WTC11 (cell line): Measurements from ENCODE around the gene ASF1A. TPM values are rescaled to one million over a fixed set of nuclear protein-coding genes. Genes with fewer than 3 reads are reported as not detected.
"Not testable (repeated sequence)": the region's sequence is repeated elsewhere in the genome, so short reads cannot be mapped to it uniquely, and the experiment has no call there.

ENCODE experiments used
- ATAC-seq: fragments of 200-7000 bp; cut with Tn5 transposase; 2 replicates; pipeline ENCODE4 v1.10.0; 2021; ENCODE audit warnings: mild to moderate bottlenecking, moderate library complexity
- CTCF ChIA-PET: fragments of 300-600 bp; sonication (Branson Sonifier 250); formaldehyde crosslinking; loops from one replicate; lab custom pipeline; 2021; ENCODE audit warnings: antibody characterized with exemption; lab: Charles Lee
- POLR2A ChIA-PET: fragments of 350-600 bp; sonication (Branson Sonifier 250); formaldehyde crosslinking; loops from one replicate; lab custom pipeline; 2021; ENCODE audit warnings: antibody characterized with exemption; lab: Charles Lee
- DNase-seq: peaks from one replicate; pipeline ENCODE4 v3.0.0; 2021; ENCODE audit warnings: low spot score
- H3K27ac Mint-ChIP-seq: 2 replicates; pipeline ENCODE4 v1.8.0; 2021; ENCODE audit warnings: mixed read lengths
- H3K27me3 Mint-ChIP-seq: 2 replicates; pipeline ENCODE4 v1.8.0; 2021; ENCODE audit warnings: low read depth, mild to moderate bottlenecking, moderate library complexity, mixed read lengths
- H3K36me3 Mint-ChIP-seq: 2 replicates; pipeline ENCODE4 v1.8.0; 2021; ENCODE audit warnings: mixed read lengths
- H3K4me1 Mint-ChIP-seq: 2 replicates; pipeline ENCODE4 v1.8.0; 2022; ENCODE audit warnings: mixed read lengths
- H3K4me3 Mint-ChIP-seq: 2 replicates; pipeline ENCODE4 v1.8.0; 2021; ENCODE audit warnings: mild to moderate bottlenecking, moderate library complexity, mixed read lengths
- H3K9me3 Mint-ChIP-seq: 2 replicates; pipeline ENCODE4 v1.8.0; 2021; ENCODE audit warnings: mixed read lengths
- AFF4 ChIP-seq: sonication (generic); formaldehyde crosslinking; IDR thresholded peaks from 2 replicates; pipeline ENCODE4 v1.8.1; 2023; ENCODE audit warnings: mild to moderate bottlenecking, missing genetic modification reagents, borderline replicate concordance
- ATF1 ChIP-seq: sonication (generic); formaldehyde crosslinking; IDR thresholded peaks from 2 replicates; pipeline ENCODE4 v1.8.1; 2023; ENCODE audit warnings: mild to moderate bottlenecking, moderate library complexity, missing genetic modification reagents
- CDX4 ChIP-seq: fragments of 250-450 bp; sonication (Bioruptor Pico); IDR thresholded peaks from 2 replicates; pipeline ENCODE4 v1.9.0; 2021; ENCODE audit warnings: moderate library complexity, mild to moderate bottlenecking, inconsistent platforms, borderline replicate concordance
- E2F5 ChIP-seq: sonication (generic); formaldehyde crosslinking; IDR thresholded peaks from 2 replicates; pipeline ENCODE4 v1.8.1; 2022; ENCODE audit warnings: mild to moderate bottlenecking, moderate library complexity, missing genetic modification reagents
- EMX1 ChIP-seq: fragments of 250-450 bp; sonication (Bioruptor Pico); IDR thresholded peaks from 2 replicates; pipeline ENCODE4 v1.8.0; 2021; ENCODE audit warnings: mild to moderate bottlenecking
- FOXJ3 ChIP-seq: sonication (generic); formaldehyde crosslinking; IDR thresholded peaks from 2 replicates; pipeline ENCODE4 v1.9.0; 2021; ENCODE audit warnings: missing genetic modification reagents, mild to moderate bottlenecking, borderline replicate concordance
- FOXP1 ChIP-seq: sonication (generic); formaldehyde crosslinking; IDR thresholded peaks from 2 replicates; pipeline ENCODE4 v1.8.0; 2022; ENCODE audit warnings: missing genetic modification reagents, mild to moderate bottlenecking, moderate library complexity, borderline replicate concordance
- GRHL2 ChIP-seq: fragments of 250-450 bp; sonication (Bioruptor Pico); IDR thresholded peaks from 2 replicates; pipeline ENCODE4 v1.8.0; 2022; ENCODE audit warnings: mild to moderate bottlenecking, moderate library complexity; ENCODE audit not compliant: insufficient replicate concordance, severe bottlenecking
- IRF2 ChIP-seq: sonication (generic); formaldehyde crosslinking; IDR thresholded peaks from 2 replicates; pipeline ENCODE4 v1.8.0; 2022; ENCODE audit warnings: low read depth, missing genetic modification reagents, borderline replicate concordance
- KAT7 ChIP-seq: sonication (generic); formaldehyde crosslinking; IDR thresholded peaks from 2 replicates; pipeline ENCODE4 v1.8.1; 2023; ENCODE audit warnings: missing genetic modification reagents, mild to moderate bottlenecking, borderline replicate concordance
- MAX ChIP-seq: sonication (generic); formaldehyde crosslinking; IDR thresholded peaks from 2 replicates; pipeline ENCODE4 v1.8.0; 2022; ENCODE audit warnings: mild to moderate bottlenecking, missing genetic modification reagents
- RELA ChIP-seq: sonication (generic); formaldehyde crosslinking; IDR thresholded peaks from 2 replicates; pipeline ENCODE4 v1.8.1; 2022; ENCODE audit warnings: missing genetic modification reagents, mild to moderate bottlenecking, borderline replicate concordance
- ZNF121 ChIP-seq: sonication (generic); formaldehyde crosslinking; IDR thresholded peaks from 2 replicates; pipeline ENCODE4 v1.8.0; 2023; ENCODE audit warnings: missing genetic modification reagents
- ZNF138 ChIP-seq: sonication (generic); formaldehyde crosslinking; conservative IDR thresholded peaks from 2 replicates; pipeline ENCODE4 v1.8.1; 2022; ENCODE audit warnings: mild to moderate bottlenecking, moderate library complexity, missing genetic modification reagents
- ZNF232 ChIP-seq: sonication (generic); formaldehyde crosslinking; IDR thresholded peaks from 2 replicates; pipeline ENCODE4 v1.8.0; 2022; ENCODE audit warnings: mild to moderate bottlenecking, missing genetic modification reagents
- ZNF317 ChIP-seq: sonication (generic); formaldehyde crosslinking; IDR thresholded peaks from 2 replicates; pipeline ENCODE4 v1.8.1; 2023; ENCODE audit warnings: low read depth, mild to moderate bottlenecking, moderate library complexity, missing genetic modification reagents, borderline replicate concordance
- ZNF396 ChIP-seq: fragments of 250-450 bp; sonication (Bioruptor Pico); IDR thresholded peaks from 2 replicates; pipeline ENCODE4 v1.8.0; 2021; ENCODE audit warnings: mild to moderate bottlenecking, moderate library complexity, borderline replicate concordance
- ZNF423 ChIP-seq: fragments of 250-450 bp; sonication (Bioruptor Pico); IDR thresholded peaks from 2 replicates; pipeline ENCODE4 v2.1.2; 2022; ENCODE audit warnings: mild to moderate bottlenecking, moderate library complexity
- ZSCAN18 ChIP-seq: fragments of 250-450 bp; sonication (Bioruptor Pico); IDR thresholded peaks from 2 replicates; pipeline ENCODE4 v2.1.2; 2022; ENCODE audit warnings: mild to moderate bottlenecking, moderate library complexity
- total RNA-seq: library from RNA; stranded (reverse); gene quantifications from 3 replicates; pipeline ENCODE4 v1.2.3, GENCODE V29; 2021
- TF ChIP-seq, protein P1 (sequence below): fragments of 200-600 bp; IDR thresholded peaks from 2 replicates; pipeline ENCODE4 v1.8.0; 2022; ENCODE audit warnings: antibody characterized with exemption
- TF ChIP-seq, protein P2 (sequence below): sonication (generic); formaldehyde crosslinking; IDR thresholded peaks from 2 replicates; pipeline ENCODE4 v1.8.1; 2023; ENCODE audit warnings: mild to moderate bottlenecking, missing genetic modification reagents

ASF1A gene
- total RNA-seq, 1 experiment from 2014 or later, result 36.7 TPM

DNA sequence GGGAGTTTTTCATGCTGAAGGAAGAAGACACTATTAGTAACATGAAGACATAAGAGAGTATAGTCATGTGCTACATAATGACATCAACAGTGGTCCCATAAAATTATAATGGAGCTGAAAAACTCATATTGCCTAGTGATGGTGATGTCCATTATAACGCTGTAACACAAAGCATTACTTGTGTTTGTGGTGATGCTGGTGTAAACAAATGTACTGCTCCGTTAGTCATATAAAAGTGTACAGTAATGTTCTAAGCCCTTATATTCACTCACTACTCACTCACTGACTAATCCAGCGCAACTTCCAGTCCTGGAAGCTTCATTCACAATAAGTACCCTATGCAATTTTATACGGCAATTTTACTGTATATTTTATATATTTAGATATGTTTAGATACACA, 26.8 kb upstream of the ASF1A start:
- H3K4me3 Mint-ChIP-seq, result no peak overlapping the region
- POLR2A ChIA-PET, result no interaction called here
- no peak for ATAC-seq
- no peak overlapping the region for H3K27ac Mint-ChIP-seq
- CTCF ChIA-PET, result no interaction called here
- H3K4me1 Mint-ChIP-seq, result peaks cover 4% of the 10 kb centered on the region; the same call in 1 of the 2 replicates
- no peak for DNase-seq
- peaks cover 35% of the 10 kb centered on the region for H3K9me3 Mint-ChIP-seq
- no peaks in the 10 kb centered on the region for H3K27me3 Mint-ChIP-seq
- TF ChIP-seq FOXJ3 (CRISPR knock-in tag), result no peak
- TF ChIP-seq ATF1 (CRISPR knock-in tag), result no peak
- TF ChIP-seq ZNF317 (CRISPR knock-in tag), result no peak
- TF ChIP-seq AFF4, result no peak
- TF ChIP-seq IRF2 (CRISPR knock-in tag), result no peak
- TF ChIP-seq GRHL2 (CRISPR knock-in tag), result no peak
- TF ChIP-seq ZNF138 (CRISPR knock-in tag), result no peak
- TF ChIP-seq ZNF232, result no peak
- TF ChIP-seq ZNF396 (CRISPR knock-in tag), result no peak
- no peak for TF ChIP-seq EMX1 (CRISPR knock-in tag)
- no peak for TF ChIP-seq FOXP1 (CRISPR knock-in tag)
- TF ChIP-seq KAT7 (CRISPR knock-in tag), result no peak
- H3K36me3 Mint-ChIP-seq, result peaks cover 7% of the 10 kb centered on the region

GRCh38 chr6:118868901-118869300, 25.1 kb upstream of the ASF1A start:
- H3K9me3 Mint-ChIP-seq, result peaks cover 24% of the 10 kb centered on the region
- H3K4me3 Mint-ChIP-seq, H3K36me3 Mint-ChIP-seq, H3K27me3 Mint-ChIP-seq, POLR2A ChIA-PET, ATAC-seq, CTCF ChIA-PET, DNase-seq, H3K27ac Mint-ChIP-seq, H3K4me1 Mint-ChIP-seq: not testable (repeated sequence)

DNA sequence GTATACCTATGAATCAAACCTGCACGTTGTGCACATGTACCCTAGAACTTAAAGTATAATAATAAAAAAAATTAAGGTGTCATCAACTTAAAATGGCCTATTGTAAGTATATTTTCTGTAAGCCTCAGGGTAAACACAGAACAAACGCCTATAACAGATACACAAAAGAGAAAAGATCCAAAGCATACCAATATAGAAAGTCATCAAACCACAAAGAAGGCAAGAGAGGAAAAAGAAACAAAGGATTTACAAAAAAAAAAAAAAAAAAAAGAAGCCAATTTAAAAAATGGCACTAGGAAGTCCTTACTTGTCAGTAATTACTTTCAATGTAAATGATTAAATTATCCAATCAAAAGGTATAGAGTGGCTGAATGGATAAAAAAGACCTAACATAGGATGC, 24.6 kb upstream of the ASF1A start:
- Mint-ChIP-seq H3K36me3 (no peaks in the 10 kb centered on the region), H3K9me3 (peaks cover 24% of the 10 kb centered on the region), H3K4me1 (peaks cover 6% of the 10 kb centered on the region; the same call in 1 of the 2 replicates), H3K27ac (no peak overlapping the region), H3K4me3 (no peak overlapping the region), H3K27me3 (no peaks in the 10 kb centered on the region)
- no peak for ATAC-seq
- POLR2A ChIA-PET, result no interaction called here
- CTCF ChIA-PET, result no interaction called here
- no peak for DNase-seq
- TF ChIP-seq ZSCAN18 (CRISPR knock-in tag) (no peak), CDX4 (CRISPR knock-in tag) (no peak), ZNF423 (no peak), MAX (CRISPR knock-in tag) (no peak), FOXJ3 (CRISPR knock-in tag) (no peak), E2F5 (CRISPR knock-in tag) (no peak), ZNF138 (CRISPR knock-in tag) (no peak), RELA (CRISPR knock-in tag) (no peak), FOXP1 (CRISPR knock-in tag) (no peak), ZNF121 (CRISPR knock-in tag) (no peak)
- TF ChIP-seq, protein P1, sequence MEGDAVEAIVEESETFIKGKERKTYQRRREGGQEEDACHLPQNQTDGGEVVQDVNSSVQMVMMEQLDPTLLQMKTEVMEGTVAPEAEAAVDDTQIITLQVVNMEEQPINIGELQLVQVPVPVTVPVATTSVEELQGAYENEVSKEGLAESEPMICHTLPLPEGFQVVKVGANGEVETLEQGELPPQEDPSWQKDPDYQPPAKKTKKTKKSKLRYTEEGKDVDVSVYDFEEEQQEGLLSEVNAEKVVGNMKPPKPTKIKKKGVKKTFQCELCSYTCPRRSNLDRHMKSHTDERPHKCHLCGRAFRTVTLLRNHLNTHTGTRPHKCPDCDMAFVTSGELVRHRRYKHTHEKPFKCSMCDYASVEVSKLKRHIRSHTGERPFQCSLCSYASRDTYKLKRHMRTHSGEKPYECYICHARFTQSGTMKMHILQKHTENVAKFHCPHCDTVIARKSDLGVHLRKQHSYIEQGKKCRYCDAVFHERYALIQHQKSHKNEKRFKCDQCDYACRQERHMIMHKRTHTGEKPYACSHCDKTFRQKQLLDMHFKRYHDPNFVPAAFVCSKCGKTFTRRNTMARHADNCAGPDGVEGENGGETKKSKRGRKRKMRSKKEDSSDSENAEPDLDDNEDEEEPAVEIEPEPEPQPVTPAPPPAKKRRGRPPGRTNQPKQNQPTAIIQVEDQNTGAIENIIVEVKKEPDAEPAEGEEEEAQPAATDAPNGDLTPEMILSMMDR, result no peak
- TF ChIP-seq, protein P2, sequence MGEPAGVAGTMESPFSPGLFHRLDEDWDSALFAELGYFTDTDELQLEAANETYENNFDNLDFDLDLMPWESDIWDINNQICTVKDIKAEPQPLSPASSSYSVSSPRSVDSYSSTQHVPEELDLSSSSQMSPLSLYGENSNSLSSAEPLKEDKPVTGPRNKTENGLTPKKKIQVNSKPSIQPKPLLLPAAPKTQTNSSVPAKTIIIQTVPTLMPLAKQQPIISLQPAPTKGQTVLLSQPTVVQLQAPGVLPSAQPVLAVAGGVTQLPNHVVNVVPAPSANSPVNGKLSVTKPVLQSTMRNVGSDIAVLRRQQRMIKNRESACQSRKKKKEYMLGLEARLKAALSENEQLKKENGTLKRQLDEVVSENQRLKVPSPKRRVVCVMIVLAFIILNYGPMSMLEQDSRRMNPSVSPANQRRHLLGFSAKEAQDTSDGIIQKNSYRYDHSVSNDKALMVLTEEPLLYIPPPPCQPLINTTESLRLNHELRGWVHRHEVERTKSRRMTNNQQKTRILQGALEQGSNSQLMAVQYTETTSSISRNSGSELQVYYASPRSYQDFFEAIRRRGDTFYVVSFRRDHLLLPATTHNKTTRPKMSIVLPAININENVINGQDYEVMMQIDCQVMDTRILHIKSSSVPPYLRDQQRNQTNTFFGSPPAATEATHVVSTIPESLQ (CRISPR knock-in tag), result no peak
